Activated CD4-positive, alpha-beta T cell treated with anti-CD3 and anti-CD28 coated beads, Interleukin-2, amount 50 U/mL, for 16 hours (primary cell): ENCODE measurements around the gene KRTAP10-7.
"Not testable (repeated sequence)": the region's sequence is repeated elsewhere in the genome, so short reads cannot be mapped to it uniquely, and the experiment has no call there.

Source experiments
- DNase-seq: peaks from one replicate; pipeline ENCODE4 v3.0.0-alpha.2; 2020

Gene KRTAP10-7

DNA sequence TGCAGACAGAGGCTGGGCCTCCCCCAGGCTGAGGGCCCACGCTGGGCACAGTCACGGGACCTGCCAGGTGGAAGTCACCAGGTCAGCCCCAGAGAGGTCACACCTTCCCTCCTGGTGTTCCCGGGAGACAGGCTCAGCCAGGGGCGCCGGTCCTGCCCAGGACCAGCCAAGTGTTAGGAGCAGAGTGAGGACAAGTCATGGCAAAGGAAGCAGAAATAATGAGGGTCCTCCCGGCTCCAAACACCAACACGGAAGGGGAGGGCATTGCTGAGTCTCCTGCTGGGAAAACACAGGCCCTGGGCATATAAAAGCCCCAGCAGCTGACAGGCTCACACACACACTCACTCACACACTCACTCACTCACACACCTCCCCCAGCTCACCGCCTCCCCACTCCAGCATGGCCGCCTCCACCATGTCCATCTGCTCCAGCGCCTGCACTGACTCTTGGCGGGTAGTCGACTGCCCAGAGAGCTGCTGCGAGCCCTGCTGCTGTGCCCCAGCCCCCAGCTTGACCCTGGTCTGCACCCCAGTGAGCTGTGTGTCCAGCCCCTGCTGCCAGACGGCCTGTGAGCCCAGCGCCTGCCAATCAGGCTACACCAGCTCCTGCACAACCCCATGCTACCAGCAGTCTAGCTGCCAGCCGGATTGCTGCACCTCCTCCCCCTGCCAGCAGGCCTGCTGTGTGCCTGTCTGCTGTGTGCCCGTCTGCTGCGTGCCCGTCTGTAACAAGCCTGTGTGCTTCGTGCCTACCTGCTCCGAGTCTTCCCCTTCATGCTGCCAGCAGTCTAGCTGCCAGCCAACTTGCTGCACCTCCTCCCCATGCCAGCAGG is 36.8 kb downstream of the KRTAP10-7 start, which contains the start of gene KRTAP10-10:
KRTAP10-10 (plus strand) TSS at position 339 of the 833 bp plus-strand sequence; CDS start at position 401, 62 bp downstream.
- no peak for DNase-seq

- not testable (repeated sequence) for DNase-seq
Measured at GRCh38 chr21:44637851-44638348, 37.5 kb downstream of the KRTAP10-7 start.

DNA sequence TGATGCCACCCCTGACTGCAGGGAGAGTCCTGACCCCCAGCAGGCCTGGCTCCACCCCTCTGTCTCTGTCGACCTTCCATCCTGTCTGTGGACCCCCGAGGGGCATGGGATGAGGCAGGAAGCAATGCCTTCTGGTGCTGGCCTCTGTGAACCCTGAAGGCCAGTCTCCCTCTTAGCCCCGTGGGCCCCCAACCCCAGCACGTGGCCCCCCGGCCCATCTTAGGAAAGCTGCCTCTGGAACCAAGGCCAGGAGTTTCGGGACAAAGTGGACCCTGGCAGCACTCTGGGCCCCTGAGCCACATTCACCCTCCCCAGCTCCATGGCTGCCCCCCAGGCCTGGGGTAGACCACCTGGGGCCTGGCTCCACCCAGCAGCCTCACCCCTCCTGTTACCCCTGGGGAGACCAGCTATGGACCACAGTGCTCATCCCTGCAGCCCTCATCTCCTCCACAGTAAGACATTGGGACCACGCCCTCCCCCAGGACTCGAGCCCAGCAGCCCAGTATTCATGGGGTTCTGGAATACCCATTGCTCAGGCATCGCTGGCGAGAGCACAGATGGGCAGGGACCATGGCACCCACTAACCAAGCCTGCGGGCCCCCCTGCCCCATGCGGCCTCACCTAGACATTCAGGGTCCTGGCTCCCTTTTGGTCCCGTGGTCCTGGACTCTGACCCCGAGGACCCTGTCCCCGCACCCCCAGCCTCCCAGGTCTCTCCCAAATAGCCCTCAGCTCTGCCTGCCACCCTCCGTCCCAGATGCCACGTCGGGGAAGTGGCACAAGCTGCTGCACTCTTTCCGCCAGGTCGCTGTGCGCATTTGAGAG is 38.3 kb downstream of the KRTAP10-7 start:
- not testable (repeated sequence) for DNase-seq

DNA sequence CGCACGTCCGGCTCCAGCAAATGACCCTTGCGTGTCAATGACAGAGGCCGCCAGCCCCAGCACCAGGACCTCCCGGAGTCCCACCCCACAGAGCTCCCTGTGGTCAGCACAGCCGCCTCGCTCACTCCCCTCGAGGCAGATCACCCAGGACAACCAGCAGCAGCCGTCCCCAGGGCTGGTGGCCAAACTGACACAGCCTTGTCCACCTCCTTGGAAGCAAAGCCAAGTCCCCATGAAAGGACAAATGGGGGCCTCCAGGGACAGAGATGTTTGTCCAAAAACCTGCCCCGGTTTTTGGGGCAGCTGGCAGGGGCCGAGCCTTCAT is 38.9 kb downstream of the KRTAP10-7 start:
- no peak for DNase-seq

DNA sequence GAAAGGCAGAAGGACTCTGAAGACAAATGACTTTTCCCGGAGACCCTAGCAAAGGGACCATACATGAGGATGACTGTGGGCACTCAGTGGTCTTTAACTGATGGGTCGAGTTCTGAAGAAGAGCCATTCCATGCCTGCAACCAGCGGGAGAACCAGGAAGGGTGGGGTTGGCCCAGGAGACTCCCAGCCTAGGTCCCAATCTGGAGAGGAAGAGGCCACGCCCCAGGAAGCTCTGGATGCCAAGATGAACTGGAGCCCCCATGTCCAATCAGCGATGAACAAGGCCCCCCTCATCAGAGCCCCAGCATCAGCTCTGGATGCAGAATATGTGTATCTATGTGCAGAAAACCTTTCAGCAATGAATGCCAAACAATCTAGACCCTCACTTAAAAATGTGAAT is 40.4 kb downstream of the KRTAP10-7 start:
- DNase-seq, result no peak

DNA sequence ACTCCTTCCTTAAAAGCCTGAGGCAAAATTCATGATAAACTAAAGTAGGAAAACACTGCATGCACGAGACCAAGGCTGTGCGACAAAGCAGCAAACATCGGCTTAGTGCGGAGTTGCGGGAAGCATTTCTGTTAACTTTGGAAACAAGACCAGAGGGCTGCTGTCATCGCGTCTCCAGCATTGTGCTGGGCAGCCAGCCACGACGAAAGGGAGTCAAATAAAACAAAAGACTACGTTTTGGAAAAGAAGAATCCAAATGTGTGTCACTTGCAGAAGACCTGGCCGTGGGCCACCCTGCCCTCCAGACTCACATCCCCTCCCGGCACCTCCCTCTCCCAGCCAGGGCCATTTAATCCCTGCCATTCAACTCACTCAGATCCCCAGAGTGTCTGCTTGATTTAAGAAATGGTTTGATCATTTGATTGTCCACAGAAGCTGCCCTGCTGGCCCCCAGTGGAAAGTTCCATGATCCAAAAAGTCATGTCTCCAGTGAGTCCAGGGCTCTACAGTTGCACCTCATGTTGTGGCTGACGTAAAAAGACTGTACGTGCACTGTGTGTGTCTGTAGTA is 43.4 kb downstream of the KRTAP10-7 start:
- DNase-seq, result no peak

DNA sequence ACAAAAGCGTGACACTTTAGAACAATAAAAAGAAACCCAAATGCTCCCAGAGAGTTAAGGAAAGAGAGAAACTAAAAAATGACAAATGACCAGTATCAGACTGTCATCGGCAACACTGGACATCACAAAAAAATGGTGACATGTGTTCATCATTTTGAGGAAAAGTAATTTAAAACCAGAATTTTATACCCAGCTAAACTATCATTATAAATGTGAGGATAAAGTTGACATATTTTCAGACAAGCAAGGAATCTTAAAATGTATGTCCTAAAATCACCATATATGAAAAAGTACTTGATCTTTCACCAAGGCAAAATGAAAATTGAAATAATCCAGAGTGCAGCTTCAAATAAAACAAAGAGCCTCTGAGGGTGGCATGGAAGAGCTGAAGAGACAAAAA is 44.5 kb downstream of the KRTAP10-7 start:
- DNase-seq, result no peak

DNA sequence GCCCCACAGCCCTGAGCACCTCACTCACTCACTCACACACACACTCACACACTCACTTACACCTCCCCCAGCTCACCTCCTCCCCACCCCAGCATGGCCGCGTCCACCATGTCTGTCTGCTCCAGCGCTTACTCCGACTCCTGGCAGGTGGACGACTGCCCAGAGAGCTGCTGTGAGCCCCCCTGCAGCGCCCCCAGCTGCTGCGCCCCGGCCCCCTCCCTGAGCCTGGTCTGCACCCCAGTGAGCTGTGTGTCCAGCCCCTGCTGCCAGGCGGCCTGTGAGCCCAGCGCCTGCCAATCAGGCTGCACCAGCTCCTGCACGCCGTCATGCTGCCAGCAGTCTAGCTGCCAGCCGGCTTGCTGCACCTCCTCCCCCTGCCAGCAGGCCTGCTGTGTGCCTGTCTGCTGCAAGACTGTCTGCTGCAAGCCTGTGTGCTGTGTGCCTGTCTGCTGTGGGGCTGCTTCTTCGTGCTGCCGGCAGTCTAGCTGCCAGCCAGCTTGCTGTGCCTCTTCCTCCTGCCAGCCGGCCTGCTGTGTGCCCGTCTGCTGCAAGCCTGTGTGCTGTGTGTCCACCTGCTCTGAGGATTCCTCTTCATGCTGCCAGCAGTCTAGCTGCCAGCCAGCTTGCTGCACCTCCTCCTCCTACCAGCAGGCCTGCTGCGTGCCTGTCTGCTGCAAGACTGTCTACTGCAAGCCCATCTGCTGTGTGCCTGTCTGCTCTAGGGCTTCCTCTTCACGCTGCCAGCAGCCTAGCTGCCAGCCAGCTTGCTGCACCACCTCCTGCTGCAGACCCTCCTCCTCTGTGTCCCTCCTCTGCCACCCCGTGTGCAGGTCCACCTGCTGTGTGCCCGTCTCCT is 46.2 kb downstream of the KRTAP10-7 start, which contains the start of gene KRTAP10-11:
KRTAP10-11 (plus strand) TSS at position 49 of the 856 bp plus-strand sequence; CDS start at position 94, 45 bp downstream.
- not testable (repeated sequence) for DNase-seq

- DNase-seq, result no peak
Measured at GRCh38 chr21:44647222-44647552, 46.8 kb downstream of the KRTAP10-7 start.

- no peak for DNase-seq
Measured at GRCh38 chr21:44648557-44649311, 48.3 kb downstream of the KRTAP10-7 start.

DNA sequence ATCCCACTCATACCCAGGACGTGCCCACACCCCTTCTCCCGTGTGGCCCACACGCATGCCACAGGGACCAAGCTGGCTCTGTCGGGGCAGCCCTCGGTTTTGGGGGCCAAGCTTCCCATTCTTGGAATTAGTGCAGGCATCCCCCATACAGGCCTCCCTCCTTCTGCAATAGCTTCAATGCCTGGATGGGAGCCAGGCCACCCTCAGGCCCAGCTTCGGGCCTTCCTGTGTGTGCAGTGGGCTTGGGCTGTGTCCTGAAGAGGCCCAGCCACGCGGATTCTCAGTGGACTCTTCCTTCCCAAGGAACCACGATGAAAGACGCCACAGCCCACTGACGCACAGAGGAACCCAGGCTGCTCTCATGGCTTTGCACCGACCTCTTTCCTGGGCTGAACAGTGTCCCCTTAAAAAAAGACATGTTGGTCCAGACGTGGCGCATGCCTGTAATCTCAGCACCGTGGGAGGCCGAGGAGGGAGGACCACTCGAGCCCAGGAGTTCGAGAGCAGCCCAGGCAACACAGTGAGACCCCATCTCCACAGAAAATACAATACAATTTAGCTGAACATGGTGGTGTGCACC is 49.2 kb downstream of the KRTAP10-7 start:
- no peak for DNase-seq

- no peak for DNase-seq
Measured at GRCh38 chr21:44650265-44650972, 50.0 kb downstream of the KRTAP10-7 start.

GRCh38 chr21:44650973-44651675 is 50.7 kb downstream of the KRTAP10-7 start:
- no peak for DNase-seq
